RPMI8226 (cell line): Measurements from ENCODE around the gene ZBTB38.

Experiments
- DNase-seq: peaks from one replicate; pipeline ENCODE4 v3.0.0-alpha.2; 2015

ZBTB38 gene

GRCh38 chr3:141407047-141407446 lies 38.7 kb downstream of the ZBTB38 start:
- peak; percentile 81 for DNase-seq

- DNase-seq, result no peak
These were observed 39.5 kb downstream of the ZBTB38 start for GRCh38 chr3:141407825-141408224.

- no peak for DNase-seq
These were observed 40.3 kb downstream of the ZBTB38 start for GRCh38 chr3:141408596-141408995.

- DNase-seq, result peak; percentile 34
These were observed 41.6 kb downstream of the ZBTB38 start for GRCh38 chr3:141409940-141410241.

- peak; percentile 89 for DNase-seq
These were observed 42.1 kb downstream of the ZBTB38 start for GRCh38 chr3:141410408-141410807.

- DNase-seq, result peak; percentile 39
These were observed 42.5 kb downstream of the ZBTB38 start for GRCh38 chr3:141410846-141411245.

- peak; percentile 86 for DNase-seq
These were observed 43.0 kb downstream of the ZBTB38 start for GRCh38 chr3:141411251-141411771.

GRCh38 chr3:141412087-141412935 lies 44.0 kb downstream of the ZBTB38 start:
- DNase-seq, result peak; percentile 69

- no peak for DNase-seq
These were observed 44.6 kb downstream of the ZBTB38 start for GRCh38 chr3:141412936-141413354.

GRCh38 chr3:141413391-141413790 lies 45.1 kb downstream of the ZBTB38 start:
- no peak for DNase-seq

- DNase-seq, result no peak
These were observed 45.7 kb downstream of the ZBTB38 start for GRCh38 chr3:141413801-141414689.

GRCh38 chr3:141414800-141415462 lies 46.6 kb downstream of the ZBTB38 start:
- no peak for DNase-seq

- no peak for DNase-seq
These were observed 47.6 kb downstream of the ZBTB38 start for GRCh38 chr3:141415953-141416352.
